ENCODE measurements around the gene PRKCQ. TPM values are rescaled to one million over a fixed set of nuclear protein-coding genes. Genes with fewer than 3 reads are reported as not detected.

The PRKCQ gene
- total RNA-seq, 2 donors from 2014 or later: 0.43 TPM; not detected in 1

- Histone ChIP-seq H3K27ac (peak overlapping the region; percentile 57 to 67), H3K4me1 (peaks cover 0 to 6% of the 10 kb centered on the region in 2 donors), H3K36me3 (no peaks in the 10 kb centered on the region), H3K9me3 (no peaks in the 10 kb centered on the region), H3K4me3 (no peak overlapping the region), H3K27me3 (no peaks in the 10 kb centered on the region)
- no peak for TF ChIP-seq CTCF (IDR thresholded peaks at IDR 0.05)
- no peak for DNase-seq (ENCODE audit: low spot score)
Measured at GRCh38 chr10:6409971-6410643, 170.0 kb downstream of the PRKCQ start.

- no peak for TF ChIP-seq CTCF (IDR thresholded peaks at IDR 0.05)
- no peak for DNase-seq (ENCODE audit: low spot score)
- H3K27ac ChIP-seq: no peak overlapping the region
- no peak overlapping the region for H3K4me3 ChIP-seq
- H3K36me3 ChIP-seq: no peaks in the 10 kb centered on the region
- no peaks in the 10 kb centered on the region for H3K9me3 ChIP-seq
- H3K27me3 ChIP-seq: no peaks in the 10 kb centered on the region
- peaks cover 0 to 6% of the 10 kb centered on the region in 2 donors for H3K4me1 ChIP-seq
Measured at GRCh38 chr10:6408799-6409198, 171.3 kb downstream of the PRKCQ start.

- Histone ChIP-seq H3K9me3 (no peaks in the 10 kb centered on the region), H3K4me3 (no peak overlapping the region), H3K27ac (no peak overlapping the region), H3K4me1 (peaks cover 0 to 6% of the 10 kb centered on the region in 2 donors), H3K36me3 (no peaks in the 10 kb centered on the region), H3K27me3 (no peaks in the 10 kb centered on the region)
- DNase-seq (ENCODE audit: low spot score): no peak
- no peak for TF ChIP-seq CTCF (IDR thresholded peaks at IDR 0.05)
Measured at GRCh38 chr10:6407034-6407721, 172.9 kb downstream of the PRKCQ start.

GRCh38 chr10:6406220-6407033, 173.6 kb downstream of the PRKCQ start:
- peak in 1 of 2 donors; percentile 52 for TF ChIP-seq CTCF (IDR thresholded peaks at IDR 0.05)
- Histone ChIP-seq H3K4me1 (peaks cover 0 to 8% of the 10 kb centered on the region in 2 donors), H3K36me3 (no peaks in the 10 kb centered on the region), H3K4me3 (no peak overlapping the region), H3K9me3 (no peaks in the 10 kb centered on the region), H3K27me3 (no peaks in the 10 kb centered on the region), H3K27ac (no peak overlapping the region)
- DNase-seq (ENCODE audit: low spot score): no peak

- no peak for TF ChIP-seq CTCF (IDR thresholded peaks at IDR 0.05)
- Histone ChIP-seq H3K4me1 (peaks cover 0 to 12% of the 10 kb centered on the region in 2 donors), H3K4me3 (no peak overlapping the region), H3K9me3 (no peaks in the 10 kb centered on the region), H3K27me3 (no peaks in the 10 kb centered on the region), H3K36me3 (no peaks in the 10 kb centered on the region), H3K27ac (no peak overlapping the region)
- DNase-seq (ENCODE audit: low spot score): no peak
Measured at GRCh38 chr10:6405713-6406112, 174.4 kb downstream of the PRKCQ start.

Data from right atrium auricular region (tissue), 2 donors.